A549 (cell line): ENCODE data around the gene PRDM11. TPM values are rescaled to one million over a fixed set of nuclear protein-coding genes. Genes with fewer than 3 reads are reported as not detected.

Source experiments
- ATAC-seq, 2 experiments: fragments of 200-7000 bp in 1 of 2; fragments of >200 bp in 1 of 2; cut with Nextera tagmentation in 1 of 2; cut with Tn5 transposase in 1 of 2; 3 replicates each; pipeline versions ENCODE4 v1.8.0 to v1.9.1; 2018 to 2020; ENCODE audit warnings: mild to moderate bottlenecking in 1 of 2, moderate library complexity in 1 of 2
- CTCF ChIA-PET: fragments of 300-600 bp; sonication (Branson Sonifier 250); formaldehyde crosslinking; extraction: SDS; loops from one replicate; lab custom pipeline; 2021; ENCODE audit warnings: antibody characterized with exemption, inconsistent platforms; lab: Yijun Ruan, JAX
- POLR2A ChIA-PET: fragments of 350-600 bp; formaldehyde crosslinking; extraction: SDS; loops from one replicate; lab custom pipeline; 2021; ENCODE audit warnings: antibody characterized with exemption, inconsistent platforms; lab: Yijun Ruan, JAX
- DNase-seq, 2 experiments: peaks; one replicate each; pipeline versions ENCODE4 v3.0.0 to v3.0.0-alpha.2; 2011 to 2016; ENCODE audit warnings: low read depth in 1 of 2, low spot score in 1 of 2
- FAIRE-seq: peaks from 2 replicates; lab custom pipeline; 2011; peaks lifted over from hg19 to GRCh38; lab: Jason Lieb, UNC
- H3K27ac ChIP-seq, 2 experiments: fragments of >200 bp; sonication (Bioruptor Twin); formaldehyde crosslinking; 3 replicates each; pipeline ENCODE4 v1.5.1; 2016 to 2017
- H3K4me1 ChIP-seq: fragments of >200 bp; sonication (Bioruptor Twin); formaldehyde crosslinking; 3 replicates; pipeline ENCODE4 v1.6.1; 2016
- H3K4me2 ChIP-seq: fragments of >200 bp; sonication (Bioruptor Twin); formaldehyde crosslinking; 3 replicates; pipeline ENCODE4 v1.6.1; 2016
- H3K4me3 ChIP-seq: fragments of >200 bp; sonication (Bioruptor Twin); formaldehyde crosslinking; 3 replicates; pipeline ENCODE4 v1.5.1; 2016
- H3K9me3 ChIP-seq: fragments of >200 bp; sonication (Bioruptor Twin); formaldehyde crosslinking; 3 replicates; pipeline ENCODE4 v1.6.1; 2016
- BHLHE40 ChIP-seq: IDR thresholded peaks from 2 replicates; pipeline ENCODE4 v1.6.1; 2012; ENCODE audit warnings: low read depth, low read length, inconsistent platforms
- CBX2 ChIP-seq: fragments of 200-600 bp; sonication (generic); IDR thresholded peaks from 2 replicates; pipeline ENCODE4 v1.6.1; 2016; ENCODE audit warnings: low read depth, mild to moderate bottlenecking, borderline replicate concordance
- CEBPB ChIP-seq, 2 experiments: fragments of >200 bp in 1 of 2; sonication (Bioruptor Twin) in 1 of 2; formaldehyde crosslinking in 1 of 2; IDR thresholded peaks; 2 replicates each; pipeline ENCODE4 v1.6.1; 2012 to 2016
- CTCF ChIP-seq: fragments of >200 bp; sonication (Bioruptor Twin); formaldehyde crosslinking; IDR thresholded peaks from 3 replicates; pipeline ENCODE4 v1.5.1; 2016
- ELK1 ChIP-seq: fragments of 150-350 bp; IDR thresholded peaks from 2 replicates; pipeline ENCODE4 v1.6.1; 2014; ENCODE audit warnings: low read depth, mild to moderate bottlenecking, low read length
- FOSL2 ChIP-seq, 2 experiments: fragments of 450-650 bp in 1 of 2; fragments of >200 bp in 1 of 2; sonication (Bioruptor Twin) in 1 of 2; formaldehyde crosslinking; IDR thresholded peaks; 2 replicates each; pipeline versions ENCODE4 v1.5.0 to v1.6.1; 2016 to 2020; ENCODE audit warnings: mild to moderate bottlenecking in 1 of 2, moderate library complexity in 1 of 2
- HOXA7 ChIP-seq: fragments of 250-450 bp; sonication (Bioruptor Pico); IDR thresholded peaks from 2 replicates; pipeline ENCODE4 v1.5.0; 2020; ENCODE audit warnings: mild to moderate bottlenecking, moderate library complexity
- JUNB ChIP-seq: fragments of >200 bp; sonication (Bioruptor Twin); formaldehyde crosslinking; IDR thresholded peaks from 2 replicates; pipeline ENCODE4 v1.6.1; 2016
- KDM1A ChIP-seq: fragments of 200-600 bp; sonication (generic); IDR thresholded peaks from 2 replicates; pipeline ENCODE4 v1.6.1; 2016; ENCODE audit warnings: low read depth, mild to moderate bottlenecking
- MAFK ChIP-seq: fragments of 450-650 bp; IDR thresholded peaks from 2 replicates; pipeline ENCODE4 v1.6.1; 2014; ENCODE audit not compliant: partially characterized antibody
- POLR2A ChIP-seq: IDR thresholded peaks from 2 replicates; pipeline ENCODE4 v1.6.1; 2012; ENCODE audit warnings: mild to moderate bottlenecking, low read length
- REST ChIP-seq: fragments of 200-600 bp; sonication (generic); IDR thresholded peaks from 2 replicates; pipeline ENCODE4 v1.6.1; 2016; ENCODE audit warnings: antibody characterized with exemption, mild to moderate bottlenecking, moderate library complexity
- ZFP36 ChIP-seq: fragments of 450-650 bp; IDR thresholded peaks from 2 replicates; pipeline ENCODE4 v1.6.1; 2014; ENCODE audit warnings: borderline replicate concordance; ENCODE audit not compliant: partially characterized antibody
- WGBS: methylation state at CpG from one replicate; pipeline ENCODE4 v1.1.6; 2017; ENCODE audit errors: missing lambda C conversion rate; 5-methylcytosine and 5-hydroxymethylcytosine counted together
- polyA plus RNA-seq, 4 experiments: library from polyadenylated mRNA; depleted of rRNA in 3 of 4; stranded (reverse); fragments of >200 nt; fragmentation: RNase III in 1 of 4; extraction: RNeasy Plus Mini Kit Qiagen cat#74134 plus additional on column Dnase treatment in 1 of 4; gene quantifications; 2 replicates in 3 of 4; 3 replicates in 1 of 4; pipeline ENCODE4 v1.2.3, GENCODE V29; 2011 to 2017

The PRDM11 gene
- polyA plus RNA-seq, 2 of the 4 experiments (the other 2 are of a cell fraction), result 4.3 to 5.3 TPM

- no peak for TF ChIP-seq REST
Observed at GRCh38 chr11:45258982-45259530, 112.6 kb downstream of the PRDM11 start (continued).

GRCh38 chr11:45259592-45259991 lies 113.2 kb downstream of the PRDM11 start:
- CTCF ChIA-PET, result interaction anchor here (1.0 to 2.9 kb wide), 10 partner anchors 9 to 155 kb away, joined by 3 to 14 read pairs (median 6); partner anchors contain the start of gene SYT13
- H3K9me3 ChIP-seq, result peaks cover 7% of the 10 kb centered on the region; the same call in 2 of the 3 replicates
- peaks cover 56% of the 10 kb centered on the region for H3K4me1 ChIP-seq
- TF ChIP-seq FOSL2 (IDR thresholded peaks at IDR 0.05) (no peak), FOSL2 (CRISPR knock-in tag; IDR thresholded peaks at IDR 0.05) (0 out of 2 replicates have a peak, but pooled peaks have one; percentile 4), HOXA7 (CRISPR knock-in tag) (no peak), JUNB (peak; percentile 32; the same call in 1 of the 2 replicates)
- WGBS, result 53% methylated on average over 3 of the region's 3 CpGs
- peak overlapping the region; percentile 64 to 65 for H3K27ac ChIP-seq
- FAIRE-seq (no peak), DNase-seq (peak; percentile 31 to 46), ATAC-seq (peak in 1 of 2 experiments; percentile 41; a peak in 2 of 6 replicates)
- no peak overlapping the region for H3K4me3 ChIP-seq
- H3K4me2 ChIP-seq, result peak overlapping the region; percentile 49
- POLR2A ChIA-PET, result interaction anchor here (0.5 kb wide), 1 partner anchor 19 kb away, joined by 4 read pairs; no protein-coding TSS in a partner anchor

- H3K4me3 ChIP-seq, result no peak overlapping the region
- no peak for ATAC-seq
- no peak for DNase-seq
- H3K4me2 ChIP-seq, result peak overlapping the region; percentile 49
- POLR2A ChIA-PET, result interaction anchor here (0.5 kb wide), 1 partner anchor 19 kb away, joined by 4 read pairs; no protein-coding TSS in a partner anchor
- peak overlapping the region; percentile 64 to 65; a peak in 5 of 6 replicates for H3K27ac ChIP-seq
- CTCF ChIA-PET, result interaction anchor here (1.0 to 2.9 kb wide), 10 partner anchors 9 to 324 kb away, joined by 3 to 14 read pairs (median 4); partner anchors contain the start of gene SYT13
- no peak for TF ChIP-seq CBX2
- TF ChIP-seq CEBPB (IDR thresholded peaks at IDR 0.05), result 0 out of 4 replicates have a peak, but pooled peaks of 1 of the 2 experiments have one; percentile 10
- TF ChIP-seq CTCF, result no peak
- no peak for TF ChIP-seq JUNB
- TF ChIP-seq, all 56 proteins: peak for 1
- FAIRE-seq, result no peak
- Histone ChIP-seq H3K9me3 (peaks cover 7% of the 10 kb centered on the region; the same call in 2 of the 3 replicates), H3K4me1 (peaks cover 61% of the 10 kb centered on the region)
Observed at GRCh38 chr11:45260071-45260470, 113.6 kb downstream of the PRDM11 start.

- peak overlapping the region; percentile 39 to 86 for H3K27ac ChIP-seq
- H3K4me1 ChIP-seq, result peaks cover 90% of the 10 kb centered on the region
- ATAC-seq (0 out of 6 replicates have a peak, but pooled peaks of 1 of the 2 experiments have one; percentile 14), FAIRE-seq (no peak), DNase-seq (no peak)
- WGBS, result 8% methylated on average over 4 of the region's 4 CpGs
- peak overlapping the region; percentile 55 for H3K4me2 ChIP-seq
- CTCF ChIA-PET, result interaction anchor here (1.6 to 8.0 kb wide), 3 partner anchors 10 to 153 kb away, joined by 3 to 46 read pairs (median 4); no protein-coding TSS in a partner anchor
- H3K9me3 ChIP-seq, result peaks cover 7% of the 10 kb centered on the region; the same call in 2 of the 3 replicates
- POLR2A ChIA-PET, result no interaction called here
- TF ChIP-seq MAFK (no peak), CTCF (no peak), POLR2A (no peak), ZFP36 (no peak), KDM1A (no peak), ELK1 (no peak), BHLHE40 (no peak)
- no peak overlapping the region for H3K4me3 ChIP-seq
Observed at GRCh38 chr11:45262900-45263299, 116.5 kb downstream of the PRDM11 start.
